Skeletal muscle satellite cell (primary cell): ENCODE data around the gene OR52J3.
"Not testable (repeated sequence)": the region's sequence is repeated elsewhere in the genome, so short reads cannot be mapped to it uniquely, and the experiment has no call there.

Source experiments
- H3K27me3 ChIP-seq: 2 replicates; pipeline ENCODE4 v1.7.0; 2013; ENCODE audit warnings: low read length; ENCODE audit not compliant: control insufficient read depth, insufficient read depth
- H3K36me3 ChIP-seq: 2 replicates; pipeline ENCODE4 v1.7.0; 2013; ENCODE audit warnings: mild to moderate bottlenecking, control low read depth, low read length; ENCODE audit not compliant: insufficient read depth
- H3K4me1 ChIP-seq: 2 replicates; pipeline ENCODE4 v1.7.0; 2013; ENCODE audit warnings: low read length; ENCODE audit not compliant: control insufficient read depth, insufficient read depth
- H3K4me2 ChIP-seq: 2 replicates; pipeline ENCODE4 v1.7.0; 2013; ENCODE audit warnings: mild to moderate bottlenecking, low read length
- H3K4me3 ChIP-seq: 2 replicates; pipeline ENCODE4 v1.7.0; 2013; ENCODE audit warnings: low read length
- H3K9ac ChIP-seq: 2 replicates; pipeline ENCODE4 v1.7.0; 2013; ENCODE audit warnings: mild to moderate bottlenecking, low read depth, low read length, moderate library complexity
- H3K9me3 ChIP-seq: replicated peaks from 2 replicates; pipeline ENCODE4 v1.7.0; 2013; ENCODE audit warnings: mild to moderate bottlenecking, control low read depth, low read length

The OR52J3 gene

GRCh38 chr11:5046754-5047330 is 516 bp downstream of the OR52J3 start:
- no peaks in the 10 kb centered on the region for H3K27me3 ChIP-seq
- H3K36me3 ChIP-seq = no peaks in the 10 kb centered on the region
- no peak overlapping the region for H3K4me3 ChIP-seq
- no peaks in the 10 kb centered on the region for H3K9me3 ChIP-seq
- H3K4me1 ChIP-seq = no peaks in the 10 kb centered on the region
- H3K4me2 ChIP-seq = no peak overlapping the region
- no peak overlapping the region for H3K9ac ChIP-seq

- not testable (repeated sequence) for H3K9ac ChIP-seq, H3K9me3 ChIP-seq, H3K4me3 ChIP-seq, H3K4me1 ChIP-seq, H3K4me2 ChIP-seq, H3K27me3 ChIP-seq, H3K36me3 ChIP-seq
Measured at GRCh38 chr11:5058679-5059078, 12.4 kb downstream of the OR52J3 start.

GRCh38 chr11:5059391-5059790 is 13.1 kb downstream of the OR52J3 start, which contains the start of gene OR52E2:
OR52E2 (minus strand) TSS chr11:5059627; CDS start chr11:5059627, 0 bp downstream.
- no peaks in the 10 kb centered on the region for H3K27me3 ChIP-seq
- H3K9ac ChIP-seq = no peak within 1 kb of the TSS
- no peaks in the 10 kb centered on the region for H3K9me3 ChIP-seq
- no peaks in the 10 kb centered on the region for H3K4me1 ChIP-seq
- H3K36me3 ChIP-seq = no peaks in the 10 kb centered on the region
- H3K4me3 ChIP-seq = no peak within 1 kb of the TSS
- H3K4me2 ChIP-seq = no peak within 1 kb of the TSS

DNA sequence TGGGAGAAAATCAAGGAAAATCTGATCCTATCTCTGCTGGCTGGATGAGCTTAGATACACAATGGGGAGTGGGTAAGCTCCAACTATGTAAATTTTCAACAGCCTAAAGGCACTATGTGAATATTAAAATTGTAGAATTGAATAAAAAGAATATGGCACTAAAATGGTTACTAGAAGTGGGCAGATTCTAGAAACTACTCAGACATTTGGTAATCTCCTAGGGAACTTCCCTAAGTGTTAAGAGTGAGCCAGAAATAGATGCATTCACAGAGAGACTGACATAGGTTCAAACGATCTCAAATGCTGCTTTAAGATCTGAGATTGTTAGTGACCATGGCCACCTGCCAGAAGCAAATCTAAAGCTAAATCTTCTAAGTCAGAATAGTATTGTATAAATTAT is 18.7 kb downstream of the OR52J3 start:
- Histone ChIP-seq H3K4me1 (no peaks in the 10 kb centered on the region), H3K9ac (no peak overlapping the region), H3K36me3 (no peaks in the 10 kb centered on the region), H3K9me3 (no peaks in the 10 kb centered on the region), H3K4me3 (no peak overlapping the region), H3K27me3 (no peaks in the 10 kb centered on the region), H3K4me2 (no peak overlapping the region)

- Histone ChIP-seq H3K4me1 (no peaks in the 10 kb centered on the region), H3K4me2 (no peak within 1 kb of the TSS), H3K9me3 (no peaks in the 10 kb centered on the region)
Measured at GRCh38 chr11:5069272-5069671, 22.9 kb downstream of the OR52J3 start, which contains the start of gene OR52E1. OR52E1 (plus strand) TSS chr11:5069572.

GRCh38 chr11:5071799-5072198 is 25.5 kb downstream of the OR52J3 start:
- no peak overlapping the region for H3K4me3 ChIP-seq
- H3K27me3 ChIP-seq = no peaks in the 10 kb centered on the region
- no peaks in the 10 kb centered on the region for H3K36me3 ChIP-seq
- no peak overlapping the region for H3K4me2 ChIP-seq
- H3K4me1 ChIP-seq = no peaks in the 10 kb centered on the region
- no peak overlapping the region for H3K9ac ChIP-seq
- no peaks in the 10 kb centered on the region for H3K9me3 ChIP-seq

More at GRCh38 chr11:5069272-5069671, 22.9 kb downstream of the OR52J3 start, which contains the start of gene OR52E1:
- H3K9ac ChIP-seq = no peak within 1 kb of the TSS
- H3K27me3 ChIP-seq = no peaks in the 10 kb centered on the region
- no peaks in the 10 kb centered on the region for H3K36me3 ChIP-seq
- H3K4me3 ChIP-seq = no peak within 1 kb of the TSS

- no peaks in the 10 kb centered on the region for H3K36me3 ChIP-seq
- no peaks in the 10 kb centered on the region for H3K27me3 ChIP-seq
- no peak overlapping the region for H3K4me3 ChIP-seq
- no peaks in the 10 kb centered on the region for H3K9me3 ChIP-seq
- H3K4me2 ChIP-seq = no peak overlapping the region
- no peaks in the 10 kb centered on the region for H3K4me1 ChIP-seq
- H3K9ac ChIP-seq = no peak overlapping the region
Measured at GRCh38 chr11:5081405-5081804, 35.1 kb downstream of the OR52J3 start.

- H3K4me3 ChIP-seq = no peak overlapping the region
- no peaks in the 10 kb centered on the region for H3K4me1 ChIP-seq
- no peaks in the 10 kb centered on the region for H3K27me3 ChIP-seq
- H3K9me3 ChIP-seq = no peaks in the 10 kb centered on the region
- H3K36me3 ChIP-seq = no peaks in the 10 kb centered on the region
- no peak overlapping the region for H3K4me2 ChIP-seq
- H3K9ac ChIP-seq = no peak overlapping the region
Measured at GRCh38 chr11:5083602-5084001, 37.3 kb downstream of the OR52J3 start.

GRCh38 chr11:5088556-5088955 is 42.2 kb downstream of the OR52J3 start:
- Histone ChIP-seq H3K4me2 (no peak overlapping the region), H3K27me3 (no peaks in the 10 kb centered on the region), H3K36me3 (no peaks in the 10 kb centered on the region), H3K4me3 (no peak overlapping the region), H3K4me1 (no peaks in the 10 kb centered on the region), H3K9me3 (no peaks in the 10 kb centered on the region), H3K9ac (no peak overlapping the region)

DNA sequence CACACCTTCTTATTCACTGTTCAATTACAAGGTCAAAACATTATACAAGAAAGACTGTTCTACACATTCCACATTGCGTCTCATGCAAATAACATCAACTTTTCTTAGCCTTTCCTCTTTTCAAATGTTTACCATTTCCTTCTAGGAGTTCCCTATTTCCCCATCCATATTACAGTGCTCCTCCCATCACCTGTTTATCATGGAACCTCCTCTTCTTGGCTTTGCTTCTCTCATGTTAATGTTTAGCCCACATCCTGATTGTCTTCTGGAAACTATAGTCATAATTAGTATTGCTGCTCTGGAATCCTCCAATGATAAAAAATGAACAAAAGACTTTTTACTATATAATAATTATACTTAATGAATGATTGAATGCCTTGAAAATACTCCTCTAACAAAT is 44.3 kb downstream of the OR52J3 start:
- H3K9ac ChIP-seq = no peak overlapping the region
- H3K27me3 ChIP-seq = no peaks in the 10 kb centered on the region
- no peak overlapping the region for H3K4me3 ChIP-seq
- H3K4me2 ChIP-seq = no peak overlapping the region
- H3K4me1 ChIP-seq = no peaks in the 10 kb centered on the region
- H3K9me3 ChIP-seq = no peaks in the 10 kb centered on the region
- no peaks in the 10 kb centered on the region for H3K36me3 ChIP-seq

- no peaks in the 10 kb centered on the region for H3K4me1 ChIP-seq
- no peaks in the 10 kb centered on the region for H3K9me3 ChIP-seq
- H3K36me3 ChIP-seq = no peaks in the 10 kb centered on the region
- H3K27me3 ChIP-seq = no peaks in the 10 kb centered on the region
- H3K9ac ChIP-seq = no peak overlapping the region
- no peak overlapping the region for H3K4me2 ChIP-seq
- H3K4me3 ChIP-seq = no peak overlapping the region
Measured at GRCh38 chr11:5092821-5093585, 46.7 kb downstream of the OR52J3 start.

GRCh38 chr11:5096011-5096410 is 49.7 kb downstream of the OR52J3 start:
- Histone ChIP-seq H3K9me3 (no peaks in the 10 kb centered on the region), H3K4me3 (no peak overlapping the region), H3K27me3 (no peaks in the 10 kb centered on the region), H3K4me1 (no peaks in the 10 kb centered on the region), H3K4me2 (no peak overlapping the region), H3K36me3 (no peaks in the 10 kb centered on the region), H3K9ac (no peak overlapping the region)
